Trophoblast cell (in vitro differentiated cells and primary cell): Measurements from ENCODE around the gene THBS2.

Source experiments
- DNase-seq, 2 donors: peaks; one replicate each; pipeline ENCODE4 v3.0.0-alpha.2; 2016
- H2AFZ ChIP-seq: 2 replicates; pipeline ENCODE4 v1.6.1; 2013; ENCODE audit warnings: low read length, moderate library complexity, mild to moderate bottlenecking; ENCODE audit not compliant: insufficient read depth, poor library complexity
- H2AK5ac ChIP-seq: 2 replicates; pipeline ENCODE4 v1.6.1; 2013; ENCODE audit warnings: mild to moderate bottlenecking, low read length
- H2BK120ac ChIP-seq: 2 replicates; pipeline ENCODE4 v1.6.1; 2013; ENCODE audit warnings: low read length, mild to moderate bottlenecking, moderate library complexity; ENCODE audit not compliant: insufficient read depth, poor library complexity
- H2BK12ac ChIP-seq: 2 replicates; pipeline ENCODE4 v1.6.1; 2013; ENCODE audit warnings: mild to moderate bottlenecking, low read length, moderate library complexity
- H2BK5ac ChIP-seq: 2 replicates; pipeline ENCODE4 v1.6.1; 2013; ENCODE audit warnings: low read length, low read depth, moderate library complexity, mild to moderate bottlenecking; ENCODE audit not compliant: poor library complexity
- H3K14ac ChIP-seq: 2 replicates; pipeline ENCODE4 v1.6.1; 2013; ENCODE audit warnings: mild to moderate bottlenecking, low read length
- H3K18ac ChIP-seq: 2 replicates; pipeline ENCODE4 v1.6.1; 2013; ENCODE audit warnings: mild to moderate bottlenecking, low read length
- H3K23ac ChIP-seq: 2 replicates; pipeline ENCODE4 v1.6.1; 2013; ENCODE audit warnings: low read length
- H3K27ac ChIP-seq: 2 replicates; pipeline ENCODE4 v1.5.1; 2013; ENCODE audit warnings: low read depth, mild to moderate bottlenecking, inconsistent platforms, low read length, moderate library complexity
- H3K27me3 ChIP-seq: 2 replicates; pipeline ENCODE4 v1.6.1; 2013; ENCODE audit warnings: inconsistent platforms, mild to moderate bottlenecking, low read length, moderate library complexity; ENCODE audit not compliant: insufficient read depth
- H3K36me3 ChIP-seq, 2 experiments: 1 replicate in 1 of 2; 2 replicates in 1 of 2; pipeline ENCODE4 v1.6.1; 2013; ENCODE audit warnings: low read length in 2 of 2, mild to moderate bottlenecking in 2 of 2, moderate library complexity in 1 of 2; ENCODE audit not compliant: insufficient read depth in 2 of 2, control insufficient read depth in 1 of 2
- H3K4ac ChIP-seq: 2 replicates; pipeline ENCODE4 v1.6.1; 2013; ENCODE audit warnings: low read depth, mild to moderate bottlenecking, low read length, moderate library complexity
- H3K4me1 ChIP-seq, 2 experiments: 1 replicate in 1 of 2; 2 replicates in 1 of 2; pipeline ENCODE4 v1.6.1; 2013; ENCODE audit warnings: low read length in 2 of 2, mild to moderate bottlenecking in 2 of 2, moderate library complexity in 1 of 2; ENCODE audit not compliant: insufficient read depth in 2 of 2, control insufficient read depth in 1 of 2
- H3K4me2 ChIP-seq: 2 replicates; pipeline ENCODE4 v1.6.1; 2013; ENCODE audit warnings: inconsistent platforms, mild to moderate bottlenecking, low read length, moderate library complexity
- H3K4me3 ChIP-seq: 2 replicates; pipeline ENCODE4 v1.5.1; 2013; ENCODE audit warnings: mild to moderate bottlenecking, low read depth, low read length, inconsistent platforms
- H3K79me1 ChIP-seq: one replicate; pipeline ENCODE4 v1.6.1; 2013; ENCODE audit warnings: low read length
- H3K79me2 ChIP-seq: 2 replicates; pipeline ENCODE4 v1.6.1; 2013; ENCODE audit warnings: low read length, mild to moderate bottlenecking; ENCODE audit not compliant: control insufficient read depth, insufficient read depth, poor library complexity
- H3K9ac ChIP-seq: 2 replicates; pipeline ENCODE4 v1.6.1; 2013; ENCODE audit warnings: mild to moderate bottlenecking, low read length
- H3K9me3 ChIP-seq: 2 replicates; pipeline ENCODE4 v1.6.1; 2013; ENCODE audit warnings: low read depth, mild to moderate bottlenecking, control low read depth, inconsistent platforms, low read length; ENCODE audit not compliant: insufficient read depth
- H4K12ac ChIP-seq: 2 replicates; pipeline ENCODE4 v1.6.1; 2013; ENCODE audit warnings: low read depth, mild to moderate bottlenecking, low read length, moderate library complexity
- H4K8ac ChIP-seq: 2 replicates; pipeline ENCODE4 v1.6.1; 2013; ENCODE audit warnings: low read depth, mild to moderate bottlenecking, low read length, moderate library complexity
- H4K91ac ChIP-seq: one replicate; pipeline ENCODE4 v1.6.1; 2013; ENCODE audit warnings: low read depth, mild to moderate bottlenecking, low read length, moderate library complexity
- WGBS: extraction: QIAGEN DNeasy Blood & Tissue Kit; methylation state at CpG from one replicate; pipeline ENCODE4 v1.1.7; 2013; ENCODE audit warnings: missing lambda C conversion rate; ENCODE audit not compliant: insufficient read length, insufficient coverage; ENCODE audit errors: extremely low coverage; 5-methylcytosine and 5-hydroxymethylcytosine counted together

THBS2 gene

GRCh38 chr6:169169375-169169774, 84.3 kb downstream of the THBS2 start:
- DNase-seq = peak in 1 of 2 donors; percentile 19
- no CpG with 5 or more reads among the region's 17 CpGs for WGBS
- no peak overlapping the region for H2AFZ ChIP-seq

GRCh38 chr6:169168706-169169105, 84.9 kb downstream of the THBS2 start:
- H3K4ac ChIP-seq = no peak overlapping the region
- no CpG with 5 or more reads among the region's 16 CpGs for WGBS

More at GRCh38 chr6:169169375-169169774, 84.3 kb downstream of the THBS2 start:
- Histone ChIP-seq H4K12ac (no peak overlapping the region), H2BK12ac (peak overlapping the region; percentile 72), H2BK120ac (peak overlapping the region; percentile 5), H3K4me1 (peaks cover 26 to 33% of the 10 kb centered on the region in 2 experiments), H3K79me1 (peaks cover 33% of the 10 kb centered on the region), H3K27ac (no peak overlapping the region), H3K4ac (no peak overlapping the region), H3K14ac (peak overlapping the region; percentile 55), H3K9ac (no peak overlapping the region), H2AK5ac (peak overlapping the region; percentile 0), H3K18ac (no peak overlapping the region), H4K91ac (peak overlapping the region; percentile 46), H3K4me3 (peak overlapping the region; percentile 20), H3K36me3 (no peaks in the 10 kb centered on the region), H3K27me3 (no peaks in the 10 kb centered on the region), H4K8ac (peak overlapping the region; percentile 21), H2BK5ac (peak overlapping the region; percentile 25), H3K23ac (no peak overlapping the region), H3K4me2 (no peak overlapping the region), H3K79me2 (peaks cover 5% of the 10 kb centered on the region), H3K9me3 (peaks cover 2% of the 10 kb centered on the region)

DNA sequence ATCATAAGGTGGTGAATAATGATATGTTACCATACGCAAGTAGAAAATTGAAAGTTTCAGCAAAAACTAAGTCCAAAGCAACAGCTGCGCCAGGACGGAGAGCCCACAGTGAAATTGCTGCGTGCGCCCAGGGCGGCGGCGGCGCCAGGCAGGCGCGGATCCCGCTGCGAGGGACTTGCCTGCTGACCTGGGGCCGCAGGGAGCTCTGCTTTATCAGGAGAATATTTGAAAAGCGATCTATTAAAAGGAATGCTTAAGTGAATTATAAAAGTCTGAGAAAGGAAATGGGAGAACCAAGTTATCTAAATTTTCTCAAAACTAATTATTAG, 85.4 kb downstream of the THBS2 start:
- no peak overlapping the region for H3K9ac ChIP-seq
- no peak overlapping the region for H4K12ac ChIP-seq
- no peak overlapping the region for H3K4ac ChIP-seq
- H3K4me1 ChIP-seq = peaks cover 19 to 30% of the 10 kb centered on the region in 2 experiments
- no peaks in the 10 kb centered on the region for H3K27me3 ChIP-seq
- H2BK5ac ChIP-seq = peak overlapping the region; percentile 73
- H3K79me1 ChIP-seq = peaks cover 29% of the 10 kb centered on the region
- H2AK5ac ChIP-seq = no peak overlapping the region
- peak overlapping the region; percentile 69 for H2BK12ac ChIP-seq
- peak overlapping the region; percentile 77 for H3K18ac ChIP-seq
- no peak overlapping the region for H3K23ac ChIP-seq
- peak overlapping the region; percentile 70 for H3K14ac ChIP-seq
- peaks cover 5% of the 10 kb centered on the region for H3K79me2 ChIP-seq
- no CpG with 5 or more reads among the region's 15 CpGs for WGBS
- no peak for DNase-seq
- no peaks in the 10 kb centered on the region for H3K36me3 ChIP-seq
- peaks cover 2% of the 10 kb centered on the region for H3K9me3 ChIP-seq
- peak overlapping the region; percentile 66 for H3K27ac ChIP-seq
- H3K4me2 ChIP-seq = no peak overlapping the region
- peak overlapping the region; percentile 57 for H4K8ac ChIP-seq
- no peak overlapping the region for H2AFZ ChIP-seq
- peak overlapping the region; percentile 92 for H2BK120ac ChIP-seq
- no peak overlapping the region for H3K4me3 ChIP-seq
- peak overlapping the region; percentile 90 for H4K91ac ChIP-seq

More at GRCh38 chr6:169168706-169169105, 84.9 kb downstream of the THBS2 start:
- Histone ChIP-seq H3K9me3 (peaks cover 2% of the 10 kb centered on the region), H4K91ac (peak overlapping the region; percentile 90), H3K4me3 (no peak overlapping the region), H3K36me3 (no peaks in the 10 kb centered on the region), H3K79me2 (peaks cover 5% of the 10 kb centered on the region), H3K18ac (peak overlapping the region; percentile 22), H3K9ac (no peak overlapping the region), H4K8ac (no peak overlapping the region), H2BK5ac (peak overlapping the region; percentile 51), H2AK5ac (peak overlapping the region; percentile 31), H3K14ac (peak overlapping the region; percentile 62), H3K79me1 (peaks cover 29% of the 10 kb centered on the region), H3K23ac (no peak overlapping the region), H2AFZ (no peak overlapping the region), H2BK120ac (peak overlapping the region; percentile 75), H3K27ac (no peak overlapping the region), H3K4me1 (peaks cover 21 to 28% of the 10 kb centered on the region in 2 experiments), H3K4me2 (no peak overlapping the region), H4K12ac (no peak overlapping the region), H3K27me3 (no peaks in the 10 kb centered on the region), H2BK12ac (peak overlapping the region; percentile 21)
- peak in 1 of 2 donors; percentile 28 for DNase-seq

- no peak overlapping the region for H3K4me2 ChIP-seq
- no CpG with 5 or more reads among the region's 37 CpGs for WGBS
- H4K91ac ChIP-seq = peak overlapping the region; percentile 98
- peak overlapping the region; percentile 85 for H2AK5ac ChIP-seq
- H3K9ac ChIP-seq = no peak overlapping the region
- H3K79me1 ChIP-seq = peaks cover 29% of the 10 kb centered on the region
- peak overlapping the region; percentile 85 for H2BK12ac ChIP-seq
- H4K8ac ChIP-seq = peak overlapping the region; percentile 81
- peaks cover 5% of the 10 kb centered on the region for H3K79me2 ChIP-seq
- peak; percentile 98 to 99 for DNase-seq
- peak overlapping the region; percentile 67 for H2AFZ ChIP-seq
- H3K9me3 ChIP-seq = peaks cover 2% of the 10 kb centered on the region
- peak overlapping the region; percentile 93 for H3K27ac ChIP-seq
- H3K4me3 ChIP-seq = no peak overlapping the region
- H2BK5ac ChIP-seq = peak overlapping the region; percentile 97
- H4K12ac ChIP-seq = peak overlapping the region; percentile 78
- no peaks in the 10 kb centered on the region for H3K27me3 ChIP-seq
- peak overlapping the region; percentile 85 for H3K14ac ChIP-seq
- peak overlapping the region; percentile 88 for H3K18ac ChIP-seq
- peak overlapping the region; percentile 98 for H2BK120ac ChIP-seq
- H3K23ac ChIP-seq = no peak overlapping the region
- peaks cover 19 to 32% of the 10 kb centered on the region in 2 experiments for H3K4me1 ChIP-seq
- H3K4ac ChIP-seq = peak overlapping the region; percentile 69
- no peaks in the 10 kb centered on the region for H3K36me3 ChIP-seq
Observed at GRCh38 chr6:169167581-169168301, 85.9 kb downstream of the THBS2 start.
